Osteoblast (primary cell): Measurements from ENCODE around the gene PIR. TPM values are rescaled to one million over a fixed set of nuclear protein-coding genes. Genes with fewer than 3 reads are reported as not detected.

Experiments
- DNase-seq: peaks from one replicate; pipeline ENCODE4 v3.0.0; 2011; ENCODE audit warnings: low spot score, mixed read lengths; ENCODE audit not compliant: insufficient read length; ENCODE audit errors: missing footprints
- H2AFZ ChIP-seq: 2 replicates; pipeline ENCODE4 v1.6.0; 2011; ENCODE audit warnings: mild to moderate bottlenecking, low read length
- H3K27ac ChIP-seq: 2 replicates; pipeline ENCODE4 v1.5.1; 2011; ENCODE audit warnings: mild to moderate bottlenecking, low read depth, low read length, moderate library complexity
- H3K27me3 ChIP-seq: 2 replicates; pipeline ENCODE4 v1.6.0; 2012; ENCODE audit warnings: mild to moderate bottlenecking, control low read depth, inconsistent platforms, low read length, moderate library complexity; ENCODE audit not compliant: insufficient read depth
- H3K36me3 ChIP-seq: 2 replicates; pipeline ENCODE4 v1.5.1; 2011; ENCODE audit warnings: mild to moderate bottlenecking, low read length, control low read depth, moderate library complexity; ENCODE audit not compliant: insufficient read depth
- H3K4me1 ChIP-seq: 2 replicates; pipeline ENCODE4 v1.5.1; 2011; ENCODE audit warnings: mild to moderate bottlenecking, low read length, control low read depth, moderate library complexity; ENCODE audit not compliant: insufficient read depth
- H3K4me2 ChIP-seq: 2 replicates; pipeline ENCODE4 v1.6.0; 2011; ENCODE audit warnings: mild to moderate bottlenecking, low read length; ENCODE audit not compliant: insufficient read depth
- H3K4me3 ChIP-seq: fragments of 200-600 bp; sonication (generic); 3 replicates; pipeline ENCODE4 v1.5.1; 2012; ENCODE audit warnings: mild to moderate bottlenecking, low read length, inconsistent platforms; ENCODE audit not compliant: insufficient read depth
- H3K79me2 ChIP-seq: 2 replicates; pipeline ENCODE4 v1.6.0; 2012; ENCODE audit warnings: mild to moderate bottlenecking, low read length, control low read depth, inconsistent platforms; ENCODE audit not compliant: insufficient read depth
- H3K9me3 ChIP-seq: 2 replicates; pipeline ENCODE4 v1.5.1; 2011; ENCODE audit warnings: low read depth, low read length, control low read depth
- H4K20me1 ChIP-seq: 2 replicates; pipeline ENCODE4 v1.6.0; 2012; ENCODE audit warnings: mild to moderate bottlenecking, low read length, control low read depth; ENCODE audit not compliant: insufficient read depth
- CTCF ChIP-seq: IDR thresholded peaks from 2 replicates; pipeline ENCODE4 v1.5.1; 2011; ENCODE audit warnings: mild to moderate bottlenecking, low read depth, low read length, moderate library complexity; ENCODE audit errors: extremely low read depth
- total RNA-seq: library from RNA; depleted of rRNA; stranded (reverse); fragments of >200 nt; gene quantifications from 2 replicates; pipeline ENCODE4 v1.2.3, GENCODE V29; 2012

Gene PIR
- total RNA-seq, 1 donor: 15.9 TPM

GRCh38 chrX:15401378-15401777 lies 91.8 kb downstream of the PIR start:
- Histone ChIP-seq H3K27me3 (no peaks in the 10 kb centered on the region), H3K27ac (no peak overlapping the region), H3K4me3 (no peak overlapping the region), H3K4me1 (no peaks in the 10 kb centered on the region), H2AFZ (no peak overlapping the region), H3K4me2 (no peak overlapping the region), H3K9me3 (no peaks in the 10 kb centered on the region), H4K20me1 (no peaks in the 10 kb centered on the region), H3K36me3 (no peaks in the 10 kb centered on the region), H3K79me2 (no peaks in the 10 kb centered on the region)
- no peak for DNase-seq
- TF ChIP-seq CTCF: no peak

GRCh38 chrX:15399962-15400391 lies 93.2 kb downstream of the PIR start:
- DNase-seq: no peak
- Histone ChIP-seq H3K9me3 (no peaks in the 10 kb centered on the region), H3K27me3 (no peaks in the 10 kb centered on the region), H3K4me2 (no peak overlapping the region), H3K4me3 (no peak overlapping the region), H3K36me3 (no peaks in the 10 kb centered on the region), H4K20me1 (no peaks in the 10 kb centered on the region), H2AFZ (no peak overlapping the region), H3K4me1 (no peaks in the 10 kb centered on the region), H3K27ac (no peak overlapping the region), H3K79me2 (no peaks in the 10 kb centered on the region)
- TF ChIP-seq CTCF: no peak

GRCh38 chrX:15398874-15399273 lies 94.3 kb downstream of the PIR start:
- Histone ChIP-seq H3K4me3 (no peak overlapping the region), H3K4me1 (no peaks in the 10 kb centered on the region), H3K36me3 (no peaks in the 10 kb centered on the region)

DNA sequence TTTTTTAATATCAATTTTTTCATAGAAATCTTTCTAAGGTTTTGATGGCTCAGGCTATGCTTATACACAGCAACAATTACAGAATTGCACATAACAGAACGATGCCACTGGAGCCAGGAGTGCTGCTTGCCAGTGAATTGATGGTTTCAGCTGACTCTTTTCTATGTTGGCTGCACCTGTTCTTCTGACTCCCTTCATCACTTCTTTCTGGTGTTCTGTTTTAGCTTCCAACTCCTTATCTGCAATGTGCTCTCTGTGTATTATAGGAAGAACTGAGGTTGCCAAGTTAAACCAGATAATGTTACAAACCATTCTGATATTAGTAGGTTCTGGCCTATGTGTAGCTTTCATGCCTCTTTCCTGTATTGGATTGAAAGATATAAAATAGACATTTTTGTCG lies 97.3 kb downstream of the PIR start:
- Histone ChIP-seq H3K4me3 (no peak overlapping the region), H3K27me3 (no peaks in the 10 kb centered on the region), H3K9me3 (no peaks in the 10 kb centered on the region), H3K4me2 (no peak overlapping the region), H4K20me1 (no peaks in the 10 kb centered on the region), H3K36me3 (no peaks in the 10 kb centered on the region), H3K4me1 (no peaks in the 10 kb centered on the region), H3K27ac (no peak overlapping the region), H2AFZ (no peak overlapping the region), H3K79me2 (no peaks in the 10 kb centered on the region)
- no peak for TF ChIP-seq CTCF
- no peak for DNase-seq

More at GRCh38 chrX:15398874-15399273, 94.3 kb downstream of the PIR start:
- Histone ChIP-seq H3K27me3 (no peaks in the 10 kb centered on the region), H3K79me2 (no peaks in the 10 kb centered on the region), H2AFZ (no peak overlapping the region), H4K20me1 (no peaks in the 10 kb centered on the region), H3K9me3 (no peaks in the 10 kb centered on the region), H3K27ac (no peak overlapping the region), H3K4me2 (no peak overlapping the region)
- no peak for TF ChIP-seq CTCF
- DNase-seq: no peak
